Gastrocnemius medialis (tissue), 4 donors: Measurements from ENCODE around the gene PROKR1.

Experiments
- POLR2A ChIP-seq, 2 donors: fragments of 450-650 bp; IDR thresholded peaks; one replicate each; pipeline ENCODE4 v1.6.1; 2017; ENCODE audit warnings: antibody characterized with exemption in 2 of 2, mild to moderate bottlenecking in 2 of 2, moderate library complexity in 2 of 2
- TF ChIP-seq, protein P1 (sequence below), 5 experiments: fragments of 450-650 bp in 3 of 5; fragments of 200-600 bp in 2 of 5; sonication (generic) in 2 of 5; IDR thresholded peaks in 4 of 5; conservative IDR thresholded peaks in 1 of 5; 1 replicate in 4 of 5; 2 replicates in 1 of 5; pipeline ENCODE4 v1.5.1; 2016 to 2019; ENCODE audit warnings: antibody characterized with exemption in 5 of 5, mild to moderate bottlenecking in 3 of 5, moderate library complexity in 3 of 5

DNA sequence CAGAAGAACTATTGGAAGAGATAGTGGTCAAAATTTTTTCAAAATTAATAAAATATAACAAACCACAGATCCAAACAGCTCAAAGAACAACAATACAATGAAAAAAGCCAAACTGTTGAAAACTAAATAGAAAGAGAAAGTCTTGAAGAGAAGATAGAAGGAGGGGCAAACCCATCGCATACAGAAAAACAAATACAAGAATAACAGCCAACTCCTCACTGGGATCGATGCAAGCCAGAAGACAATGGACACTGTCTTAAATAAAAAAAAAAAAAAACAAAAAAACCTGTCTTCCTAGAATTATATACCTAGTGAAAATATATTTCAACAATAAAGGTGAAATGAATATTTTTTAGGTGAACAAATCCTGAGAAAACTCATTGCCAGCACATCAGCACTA is 57.2 kb downstream of the PROKR1 start:
- TF ChIP-seq POLR2A (IDR thresholded peaks at IDR 0.05), result no peak
- TF ChIP-seq, protein P1, sequence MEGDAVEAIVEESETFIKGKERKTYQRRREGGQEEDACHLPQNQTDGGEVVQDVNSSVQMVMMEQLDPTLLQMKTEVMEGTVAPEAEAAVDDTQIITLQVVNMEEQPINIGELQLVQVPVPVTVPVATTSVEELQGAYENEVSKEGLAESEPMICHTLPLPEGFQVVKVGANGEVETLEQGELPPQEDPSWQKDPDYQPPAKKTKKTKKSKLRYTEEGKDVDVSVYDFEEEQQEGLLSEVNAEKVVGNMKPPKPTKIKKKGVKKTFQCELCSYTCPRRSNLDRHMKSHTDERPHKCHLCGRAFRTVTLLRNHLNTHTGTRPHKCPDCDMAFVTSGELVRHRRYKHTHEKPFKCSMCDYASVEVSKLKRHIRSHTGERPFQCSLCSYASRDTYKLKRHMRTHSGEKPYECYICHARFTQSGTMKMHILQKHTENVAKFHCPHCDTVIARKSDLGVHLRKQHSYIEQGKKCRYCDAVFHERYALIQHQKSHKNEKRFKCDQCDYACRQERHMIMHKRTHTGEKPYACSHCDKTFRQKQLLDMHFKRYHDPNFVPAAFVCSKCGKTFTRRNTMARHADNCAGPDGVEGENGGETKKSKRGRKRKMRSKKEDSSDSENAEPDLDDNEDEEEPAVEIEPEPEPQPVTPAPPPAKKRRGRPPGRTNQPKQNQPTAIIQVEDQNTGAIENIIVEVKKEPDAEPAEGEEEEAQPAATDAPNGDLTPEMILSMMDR (IDR thresholded peaks at IDR 0.05 in 4 of 5, conservative IDR thresholded peaks at IDR 0.05 in 1 of 5), result no peak
